ENCODE results near the gene GCC2.

The GCC2 gene

DNA sequence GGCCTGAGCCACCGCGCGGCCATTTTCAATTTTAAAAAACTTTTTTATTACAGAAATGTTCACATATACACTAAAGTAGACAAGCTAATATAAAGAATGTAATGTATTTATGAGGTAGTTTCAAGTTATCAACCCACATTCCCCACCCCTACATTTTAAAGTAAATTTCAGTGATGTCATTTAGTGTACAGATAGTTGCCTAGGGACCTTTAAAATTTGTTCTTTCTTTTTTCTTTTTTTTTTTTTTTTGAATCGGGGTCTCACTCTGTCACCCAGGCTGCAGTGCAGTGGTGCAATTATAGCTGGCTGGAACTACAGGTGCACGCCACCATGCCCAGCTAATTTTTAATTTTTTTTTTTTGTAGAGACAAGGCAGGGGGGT, 82.7 kb downstream of the GCC2 start:
- no peak overlapping the region for H3K4me3 Mint-ChIP-seq
- CTCF ChIA-PET: no interaction called here
- no peak overlapping the region for H3K27ac Mint-ChIP-seq

GRCh38 chr2:108533832-108534583, 85.0 kb downstream of the GCC2 start, which contains the start of gene LIMS1:
TSS of gene LIMS1 (plus strand) at chr2:108534470. CDS start at chr2:108534563, 93 bp downstream.
- CTCF ChIA-PET: no interaction called here
- Mint-ChIP-seq H3K27me3 (no peaks in the 10 kb centered on the region), H3K9me3 (no peaks in the 10 kb centered on the region), H3K27ac (peak within 1 kb of the TSS; percentile 91), H3K36me3 (peaks cover 4% of the 10 kb centered on the region), H3K4me3 (peak within 1 kb of the TSS; percentile 93), H3K4me1 (peaks cover 51% of the 10 kb centered on the region)
- peak; percentile 91 for DNase-seq

More for the DNA sequence above, 82.7 kb downstream of the GCC2 start:
- Mint-ChIP-seq H3K9me3 (no peaks in the 10 kb centered on the region), H3K4me1 (peaks cover 36% of the 10 kb centered on the region), H3K36me3 (peaks cover 4% of the 10 kb centered on the region), H3K27me3 (no peaks in the 10 kb centered on the region)
- no peak for DNase-seq

GRCh38 chr2:108534584-108535356, 85.8 kb downstream of the GCC2 start:
- DNase-seq: peak; percentile 56
- peak overlapping the region; percentile 89 for H3K27ac Mint-ChIP-seq
- H3K9me3 Mint-ChIP-seq: no peaks in the 10 kb centered on the region
- peaks cover 5% of the 10 kb centered on the region for H3K36me3 Mint-ChIP-seq
- CTCF ChIA-PET: interaction anchor here (1.2 to 1.8 kb wide), 2 partner anchors 49 to 102 kb away, joined by 6 to 7 read pairs; no protein-coding TSS in a partner anchor
- H3K4me3 Mint-ChIP-seq: peak overlapping the region; percentile 93
- H3K27me3 Mint-ChIP-seq: no peaks in the 10 kb centered on the region
- peaks cover 51% of the 10 kb centered on the region for H3K4me1 Mint-ChIP-seq

- Mint-ChIP-seq H3K4me1 (peaks cover 51% of the 10 kb centered on the region), H3K9me3 (no peaks in the 10 kb centered on the region), H3K4me3 (peak overlapping the region; percentile 93), H3K36me3 (peaks cover 5% of the 10 kb centered on the region), H3K27me3 (no peaks in the 10 kb centered on the region), H3K27ac (no peak overlapping the region)
- no peak for DNase-seq
- CTCF ChIA-PET: interaction anchor here (0.9 to 1.8 kb wide), 3 partner anchors 31 to 102 kb away, joined by 3 to 7 read pairs (median 6); no protein-coding TSS in a partner anchor
Measured at GRCh38 chr2:108535357-108535631, 86.3 kb downstream of the GCC2 start.

GRCh38 chr2:108536133-108536780, 87.3 kb downstream of the GCC2 start:
- Mint-ChIP-seq H3K4me1 (peaks cover 44% of the 10 kb centered on the region), H3K9me3 (no peaks in the 10 kb centered on the region), H3K36me3 (peaks cover 5% of the 10 kb centered on the region), H3K4me3 (peak overlapping the region; percentile 19), H3K27me3 (no peaks in the 10 kb centered on the region), H3K27ac (no peak overlapping the region)
- no peak for DNase-seq
- CTCF ChIA-PET: interaction anchor here (0.9 to 1.8 kb wide), 2 partner anchors 30 to 48 kb away, joined by 3 to 6 read pairs; no protein-coding TSS in a partner anchor

- no peaks in the 10 kb centered on the region for H3K9me3 Mint-ChIP-seq
- no peak overlapping the region for H3K4me3 Mint-ChIP-seq
- H3K27ac Mint-ChIP-seq: no peak overlapping the region
- peaks cover 5% of the 10 kb centered on the region for H3K36me3 Mint-ChIP-seq
- CTCF ChIA-PET: interaction anchor here (0.6 kb wide), 1 partner anchor 99 kb away, joined by 3 read pairs; no protein-coding TSS in a partner anchor
- peaks cover 41% of the 10 kb centered on the region for H3K4me1 Mint-ChIP-seq
- no peaks in the 10 kb centered on the region for H3K27me3 Mint-ChIP-seq
- no peak for DNase-seq
Measured at GRCh38 chr2:108536911-108537310, 87.9 kb downstream of the GCC2 start.

- Mint-ChIP-seq H3K4me3 (no peak overlapping the region), H3K27me3 (no peaks in the 10 kb centered on the region), H3K9me3 (no peaks in the 10 kb centered on the region), H3K4me1 (peaks cover 38% of the 10 kb centered on the region), H3K27ac (no peak overlapping the region), H3K36me3 (peaks cover 12% of the 10 kb centered on the region)
- DNase-seq: no peak
- CTCF ChIA-PET: no interaction called here
Measured at GRCh38 chr2:108538000-108538625, 89.1 kb downstream of the GCC2 start.

DNA sequence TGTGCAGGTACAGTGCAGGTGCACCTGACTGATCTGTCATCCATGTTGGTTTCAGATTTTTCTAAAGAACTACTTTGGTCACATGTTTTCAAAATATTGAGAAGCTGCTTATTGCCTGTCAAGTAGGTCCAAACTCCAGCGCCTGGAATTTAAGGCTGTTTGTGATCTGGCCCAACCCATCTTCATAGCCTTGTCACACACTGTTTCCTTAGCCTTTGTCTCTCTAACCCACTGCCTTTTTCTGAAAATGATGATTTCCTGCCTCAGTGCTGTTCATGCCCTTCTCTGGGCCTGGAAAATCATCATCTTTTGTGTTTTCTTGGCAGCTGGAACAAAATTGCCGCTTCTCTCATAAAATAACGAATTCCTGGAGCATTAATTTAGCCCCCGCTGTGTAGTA, 92.4 kb downstream of the GCC2 start:
- no peak for DNase-seq
- Mint-ChIP-seq H3K4me3 (no peak overlapping the region), H3K27ac (no peak overlapping the region), H3K9me3 (no peaks in the 10 kb centered on the region), H3K27me3 (no peaks in the 10 kb centered on the region), H3K36me3 (peaks cover 14% of the 10 kb centered on the region), H3K4me1 (peaks cover 17% of the 10 kb centered on the region)
- CTCF ChIA-PET: interaction anchor here (2.4 kb wide), 1 partner anchor 96 kb away, joined by 5 read pairs; no protein-coding TSS in a partner anchor

DNA sequence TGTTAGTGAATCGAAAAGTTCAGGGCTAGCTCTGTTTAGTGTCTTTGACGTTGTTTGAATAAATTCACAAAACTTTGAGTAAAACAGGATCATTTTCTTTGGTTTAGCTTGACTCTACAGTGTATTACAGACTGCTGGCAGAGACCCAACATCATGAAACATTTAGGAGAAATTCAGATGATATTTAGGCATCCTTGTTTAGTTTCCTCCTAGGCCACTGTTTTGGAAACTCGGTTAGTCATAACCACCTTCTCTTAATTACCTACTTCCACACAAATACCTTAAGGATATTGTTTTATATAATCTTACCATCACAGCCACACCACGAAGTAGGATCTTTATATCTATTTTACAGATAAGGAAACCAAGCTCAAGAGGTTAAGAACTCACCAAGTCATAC, 93.1 kb downstream of the GCC2 start:
- Mint-ChIP-seq H3K36me3 (peaks cover 16% of the 10 kb centered on the region), H3K27me3 (no peaks in the 10 kb centered on the region), H3K4me3 (no peak overlapping the region), H3K4me1 (peaks cover 10% of the 10 kb centered on the region), H3K9me3 (no peaks in the 10 kb centered on the region), H3K27ac (no peak overlapping the region)
- no peak for DNase-seq
- CTCF ChIA-PET: interaction anchor here (2.4 kb wide), 1 partner anchor 95 kb away, joined by 5 read pairs; no protein-coding TSS in a partner anchor

DNA sequence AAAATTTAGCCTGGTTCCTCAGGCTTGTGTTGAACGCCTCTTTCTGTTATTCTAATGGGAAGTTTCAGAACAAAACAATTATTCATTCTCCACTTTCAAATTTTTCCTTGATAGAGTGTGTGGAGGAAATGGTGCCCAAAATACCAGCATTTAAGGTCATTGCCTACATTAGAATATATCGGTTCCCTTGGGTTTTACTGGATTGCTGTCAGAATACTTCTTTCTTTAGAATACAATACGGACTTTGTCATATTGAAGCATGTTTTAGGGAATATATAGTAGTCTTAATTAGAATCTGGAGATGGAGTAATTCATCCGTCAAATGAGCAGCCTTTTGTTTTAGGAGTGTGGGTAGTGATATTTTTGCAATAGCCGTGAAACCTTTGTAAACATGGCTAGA, 98.6 kb downstream of the GCC2 start:
- H3K27me3 Mint-ChIP-seq: no peaks in the 10 kb centered on the region
- peaks cover 10% of the 10 kb centered on the region for H3K36me3 Mint-ChIP-seq
- no peak overlapping the region for H3K4me3 Mint-ChIP-seq
- CTCF ChIA-PET: no interaction called here
- no peaks in the 10 kb centered on the region for H3K4me1 Mint-ChIP-seq
- no peaks in the 10 kb centered on the region for H3K9me3 Mint-ChIP-seq
- H3K27ac Mint-ChIP-seq: no peak overlapping the region
- no peak for DNase-seq

GRCh38 chr2:108548208-108549003, 99.4 kb downstream of the GCC2 start:
- no peaks in the 10 kb centered on the region for H3K9me3 Mint-ChIP-seq
- H3K4me3 Mint-ChIP-seq: no peak overlapping the region
- no peak for DNase-seq
- no peaks in the 10 kb centered on the region for H3K27me3 Mint-ChIP-seq
- no peak overlapping the region for H3K27ac Mint-ChIP-seq
- peaks cover 7% of the 10 kb centered on the region for H3K36me3 Mint-ChIP-seq
- CTCF ChIA-PET: no interaction called here
- H3K4me1 Mint-ChIP-seq: no peaks in the 10 kb centered on the region

DNA sequence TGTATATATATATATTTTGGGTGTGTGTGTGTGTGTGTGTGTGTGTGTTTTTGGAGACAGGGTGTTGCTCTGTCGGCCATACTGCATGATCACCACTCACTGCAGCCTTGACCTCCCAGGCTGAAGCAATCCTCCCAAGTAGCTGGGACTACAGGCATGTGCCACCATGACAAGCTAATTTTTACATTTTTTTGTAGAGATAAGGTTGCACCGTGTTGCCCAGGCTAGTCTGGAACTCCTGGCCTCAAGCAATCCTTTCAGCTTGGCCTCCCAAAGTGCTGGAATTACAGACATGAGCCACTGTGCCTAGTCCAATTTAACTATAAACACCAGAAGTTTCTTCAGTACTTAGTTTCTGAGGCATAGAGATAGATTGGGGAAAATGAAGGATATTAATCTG, 103.6 kb downstream of the GCC2 start:
- Mint-ChIP-seq H3K4me3 (no peak overlapping the region), H3K27ac (no peak overlapping the region), H3K9me3 (no peaks in the 10 kb centered on the region), H3K36me3 (no peaks in the 10 kb centered on the region), H3K27me3 (no peaks in the 10 kb centered on the region), H3K4me1 (no peaks in the 10 kb centered on the region)
- DNase-seq: no peak
- CTCF ChIA-PET: interaction anchor here (0.6 kb wide), 1 partner anchor 18 kb away, joined by 3 read pairs; no protein-coding TSS in a partner anchor

- no peaks in the 10 kb centered on the region for H3K27me3 Mint-ChIP-seq
- H3K36me3 Mint-ChIP-seq: no peaks in the 10 kb centered on the region
- no peak overlapping the region for H3K27ac Mint-ChIP-seq
- CTCF ChIA-PET: no interaction called here
- DNase-seq: no peak
- no peak overlapping the region for H3K4me3 Mint-ChIP-seq
- no peaks in the 10 kb centered on the region for H3K4me1 Mint-ChIP-seq
- no peaks in the 10 kb centered on the region for H3K9me3 Mint-ChIP-seq
Measured at GRCh38 chr2:108553209-108553919, 104.4 kb downstream of the GCC2 start.
